Neuronal stem cell (in vitro differentiated cells): Measurements from ENCODE around the gene DNAH3.

Experiments used
- DNase-seq: peaks from one replicate; pipeline ENCODE4 v3.0.0-alpha.2; 2013; ENCODE audit warnings: low spot score
- H2AFZ ChIP-seq: one replicate; pipeline ENCODE4 v1.6.1; 2013; ENCODE audit warnings: mild to moderate bottlenecking, low read length, inconsistent platforms
- H2AK5ac ChIP-seq: 2 replicates; pipeline ENCODE4 v1.6.1; 2013; ENCODE audit warnings: low read depth, mild to moderate bottlenecking, inconsistent platforms, low read length, moderate library complexity, mixed read lengths
- H2BK120ac ChIP-seq: 2 replicates; pipeline ENCODE4 v1.6.1; 2013; ENCODE audit warnings: low read depth, mild to moderate bottlenecking, inconsistent platforms, low read length, moderate library complexity, mixed read lengths
- H2BK12ac ChIP-seq: one replicate; pipeline ENCODE4 v1.6.1; 2013; ENCODE audit warnings: low read length, inconsistent platforms
- H2BK15ac ChIP-seq: 2 replicates; pipeline ENCODE4 v1.6.1; 2013; ENCODE audit warnings: mild to moderate bottlenecking, low read length, inconsistent platforms, mixed read lengths
- H2BK5ac ChIP-seq: one replicate; pipeline ENCODE4 v1.6.1; 2013; ENCODE audit warnings: inconsistent platforms, mild to moderate bottlenecking, low read length, moderate library complexity
- H3K14ac ChIP-seq: one replicate; pipeline ENCODE4 v1.6.1; 2013; ENCODE audit warnings: low read length, inconsistent platforms
- H3K18ac ChIP-seq: 2 replicates; pipeline ENCODE4 v1.6.1; 2013; ENCODE audit warnings: low read length, inconsistent platforms
- H3K23ac ChIP-seq: 2 replicates; pipeline ENCODE4 v1.6.1; 2013; ENCODE audit warnings: low read depth, mild to moderate bottlenecking, mixed read lengths, low read length, inconsistent platforms; ENCODE audit not compliant: poor library complexity
- H3K27ac ChIP-seq: replicated peaks from 3 replicates; pipeline ENCODE4 v1.5.1; 2013; ENCODE audit warnings: low read length, inconsistent platforms
- H3K27me3 ChIP-seq, 3 experiments: 2 replicates each; pipeline ENCODE4 v1.6.1; 2013; ENCODE audit warnings: low read length in 3 of 3, mild to moderate bottlenecking in 2 of 3, inconsistent platforms in 1 of 3, low read depth in 1 of 3, mixed read lengths in 1 of 3, moderate library complexity in 1 of 3; ENCODE audit not compliant: control insufficient read depth in 3 of 3, insufficient read depth in 3 of 3
- H3K36me3 ChIP-seq, 2 donors: replicated peaks in 1 of 2; 2 replicates each; pipeline ENCODE4 v1.6.1; 2013; ENCODE audit warnings: low read length in 2 of 2; ENCODE audit not compliant: control insufficient read depth in 2 of 2, insufficient read depth in 2 of 2
- H3K4ac ChIP-seq: 2 replicates; pipeline ENCODE4 v1.6.1; 2013; ENCODE audit warnings: inconsistent platforms, mild to moderate bottlenecking, low read length, moderate library complexity
- H3K4me1 ChIP-seq, 2 donors: 1 replicate in 1 of 2; 2 replicates in 1 of 2; pipeline ENCODE4 v1.6.1; 2013; ENCODE audit warnings: low read length in 2 of 2, low read depth in 1 of 2; ENCODE audit not compliant: control insufficient read depth in 2 of 2, insufficient read depth in 1 of 2
- H3K4me2 ChIP-seq: one replicate; pipeline ENCODE4 v1.6.1; 2013; ENCODE audit warnings: mild to moderate bottlenecking, low read length, inconsistent platforms; ENCODE audit not compliant: insufficient read depth, poor library complexity, severe bottlenecking
- H3K4me3 ChIP-seq, 2 donors: 2 replicates each; pipeline ENCODE4 v1.5.1; 2013; ENCODE audit warnings: low read length in 2 of 2, mild to moderate bottlenecking in 2 of 2, inconsistent platforms in 1 of 2, moderate library complexity in 1 of 2
- H3K79me1 ChIP-seq: one replicate; pipeline ENCODE4 v1.6.1; 2013; ENCODE audit warnings: low read depth, mild to moderate bottlenecking, inconsistent platforms, low read length, moderate library complexity
- H3K9ac ChIP-seq: one replicate; pipeline ENCODE4 v1.6.1; 2013; ENCODE audit warnings: mild to moderate bottlenecking, low read depth, low read length, inconsistent platforms; ENCODE audit not compliant: poor library complexity
- H3K9me3 ChIP-seq, 2 donors: replicated peaks in 1 of 2; 2 replicates each; pipeline versions ENCODE3 to v1.6.1; 2013; ENCODE audit warnings: low read length in 2 of 2, mild to moderate bottlenecking in 2 of 2, inconsistent platforms in 1 of 2, low read depth in 1 of 2, mixed read lengths in 1 of 2, moderate library complexity in 1 of 2; ENCODE audit not compliant: control insufficient read depth in 2 of 2, insufficient read depth in 1 of 2
- H4K8ac ChIP-seq: one replicate; pipeline ENCODE4 v1.6.1; 2013; ENCODE audit warnings: low read depth, mild to moderate bottlenecking, inconsistent platforms, low read length, moderate library complexity
- H4K91ac ChIP-seq: one replicate; pipeline ENCODE4 v1.6.1; 2013; ENCODE audit warnings: low read length, low read depth, mild to moderate bottlenecking, inconsistent platforms; ENCODE audit not compliant: poor library complexity
- WGBS, 2 donors: extraction: QIAGEN DNeasy Blood & Tissue Kit; methylation state at CpG; one replicate each; pipeline ENCODE4 v1.1.7; 2013; ENCODE audit warnings: missing lambda C conversion rate in 2 of 2, mixed read lengths in 1 of 2; ENCODE audit not compliant: insufficient read length in 2 of 2, insufficient replicate concordance in 1 of 2; ENCODE audit errors: extremely low coverage in 2 of 2; 5-methylcytosine and 5-hydroxymethylcytosine counted together

DNAH3 gene

GRCh38 chr16:21088646-21089538 lies 61.8 kb downstream of the DNAH3 start:
- Histone ChIP-seq H3K18ac (no peak overlapping the region), H3K4me1 (no peaks in the 10 kb centered on the region), H3K4me2 (no peak overlapping the region), H2BK15ac (no peak overlapping the region), H2BK120ac (no peak overlapping the region), H4K8ac (no peak overlapping the region), H4K91ac (no peak overlapping the region), H3K27ac (no peak overlapping the region), H3K4me3 (no peak overlapping the region), H3K79me1 (no peaks in the 10 kb centered on the region), H3K23ac (no peak overlapping the region), H3K9me3 (no peaks in the 10 kb centered on the region), H2BK5ac (no peak overlapping the region), H3K4ac (no peak overlapping the region), H2AK5ac (no peak overlapping the region), H2AFZ (no peak overlapping the region), H3K36me3 (no peaks in the 10 kb centered on the region), H2BK12ac (no peak overlapping the region), H3K9ac (no peak overlapping the region), H3K14ac (no peak overlapping the region), H3K27me3 (peaks cover 0 to 2% (median 0%) of the 10 kb centered on the region in 3 experiments)
- no peak for DNase-seq
- WGBS, 2 donors: no CpG with 5 or more reads among the region's 3 CpGs

- Histone ChIP-seq H2BK5ac (no peak overlapping the region), H3K9me3 (no peaks in the 10 kb centered on the region), H2BK15ac (no peak overlapping the region), H3K4ac (no peak overlapping the region), H3K79me1 (no peaks in the 10 kb centered on the region), H3K4me2 (no peak overlapping the region), H4K91ac (no peak overlapping the region), H2AFZ (no peak overlapping the region), H2BK12ac (no peak overlapping the region), H2BK120ac (no peak overlapping the region), H2AK5ac (no peak overlapping the region), H3K4me3 (no peak overlapping the region), H3K14ac (no peak overlapping the region), H3K9ac (no peak overlapping the region), H3K27ac (no peak overlapping the region), H4K8ac (no peak overlapping the region), H3K36me3 (no peaks in the 10 kb centered on the region), H3K18ac (no peak overlapping the region), H3K4me1 (no peaks in the 10 kb centered on the region), H3K23ac (no peak overlapping the region), H3K27me3 (peaks cover 0 to 2% (median 0%) of the 10 kb centered on the region in 3 experiments)
- no peak for DNase-seq
- WGBS, 2 donors: no CpG with 5 or more reads among the region's 3 CpGs
These were observed 62.5 kb downstream of the DNAH3 start for GRCh38 chr16:21088143-21088542.

- no peak overlapping the region for H3K4ac ChIP-seq
- H3K4me2 ChIP-seq: no peak overlapping the region
- WGBS, 2 donors: no CpG with 5 or more reads among the region's 12 CpGs
- no peak overlapping the region for H2BK120ac ChIP-seq
- H2BK15ac ChIP-seq: no peak overlapping the region
- H2BK12ac ChIP-seq: no peak overlapping the region
- H3K27ac ChIP-seq: no peak overlapping the region
- no peak overlapping the region for H3K18ac ChIP-seq
- H4K8ac ChIP-seq: no peak overlapping the region
- H3K14ac ChIP-seq: no peak overlapping the region
- H3K4me3 ChIP-seq: no peak overlapping the region
- H3K23ac ChIP-seq: no peak overlapping the region
- no peak overlapping the region for H4K91ac ChIP-seq
- no peaks in the 10 kb centered on the region for H3K4me1 ChIP-seq
- no peaks in the 10 kb centered on the region for H3K9me3 ChIP-seq
- no peaks in the 10 kb centered on the region for H3K36me3 ChIP-seq
- H3K79me1 ChIP-seq: no peaks in the 10 kb centered on the region
- no peak overlapping the region for H2BK5ac ChIP-seq
- no peak for DNase-seq
- H3K9ac ChIP-seq: no peak overlapping the region
- H2AK5ac ChIP-seq: peak overlapping the region; percentile 95
- H3K27me3 ChIP-seq: peaks cover 0 to 2% (median 0%) of the 10 kb centered on the region in 3 experiments
- no peak overlapping the region for H2AFZ ChIP-seq
These were observed 65.9 kb downstream of the DNAH3 start for GRCh38 chr16:21084631-21085225.

- peak; percentile 54 for DNase-seq
- H3K4me1 ChIP-seq: no peaks in the 10 kb centered on the region
These were observed 66.8 kb downstream of the DNAH3 start for GRCh38 chr16:21083729-21084268.

More at GRCh38 chr16:21083729-21084268, 66.8 kb downstream of the DNAH3 start:
- H2BK12ac ChIP-seq: no peak overlapping the region
- H2BK15ac ChIP-seq: no peak overlapping the region
- H3K36me3 ChIP-seq: no peaks in the 10 kb centered on the region
- no peaks in the 10 kb centered on the region for H3K9me3 ChIP-seq
- no peaks in the 10 kb centered on the region for H3K27me3 ChIP-seq
- H3K23ac ChIP-seq: no peak overlapping the region
- no peak overlapping the region for H3K4me3 ChIP-seq
- no peak overlapping the region for H3K14ac ChIP-seq
- H3K27ac ChIP-seq: no peak overlapping the region
- no peak overlapping the region for H3K18ac ChIP-seq
- no peak overlapping the region for H4K8ac ChIP-seq
- H3K4ac ChIP-seq: no peak overlapping the region
- no peak overlapping the region for H4K91ac ChIP-seq
- no CpG with 5 or more reads among the region's 6 CpGs for WGBS, 2 donors
- no peak overlapping the region for H2AK5ac ChIP-seq
- H3K9ac ChIP-seq: no peak overlapping the region
- no peak overlapping the region for H2BK120ac ChIP-seq
- H2BK5ac ChIP-seq: no peak overlapping the region
- H3K4me2 ChIP-seq: no peak overlapping the region
- H3K79me1 ChIP-seq: no peaks in the 10 kb centered on the region
- peak overlapping the region; percentile 78 for H2AFZ ChIP-seq
